ENCODE results near the gene MINDY4.

The MINDY4 gene

GRCh38 chr7:30920021-30920583, 148.9 kb downstream of the MINDY4 start:
- no peaks in the 10 kb centered on the region for H3K4me1 ChIP-seq (ENCODE audit: low read depth, poor library complexity, severe bottlenecking)
- no peaks in the 10 kb centered on the region for H4K20me1 ChIP-seq (ENCODE audit: insufficient read depth)
- no peak overlapping the region for H2AFZ ChIP-seq (ENCODE audit: low read depth)
- no peak overlapping the region for H3K4me3 ChIP-seq (IDR thresholded peaks at IDR 0.05; ENCODE audit: insufficient read depth, low read depth, low read length)
- H3K36me3 ChIP-seq (ENCODE audit: insufficient read depth) = no peaks in the 10 kb centered on the region
- H3K9ac ChIP-seq = no peak overlapping the region
- H3K79me2 ChIP-seq (ENCODE audit: insufficient read depth, low read depth) = no peaks in the 10 kb centered on the region
- H3K27me3 ChIP-seq (ENCODE audit: insufficient read depth, low read depth) = no peaks in the 10 kb centered on the region
- H3K4me2 ChIP-seq = no peak overlapping the region
- no peak overlapping the region for H3K27ac ChIP-seq
- no peak for TF ChIP-seq CTCF (conservative IDR thresholded peaks at IDR 0.05; ENCODE audit: low read depth, low read length)

GRCh38 chr7:30920584-30921539, 149.6 kb downstream of the MINDY4 start:
- no peak for TF ChIP-seq CTCF (conservative IDR thresholded peaks at IDR 0.05; ENCODE audit: low read depth, low read length)
- Histone ChIP-seq H3K27me3 (ENCODE audit: insufficient read depth, low read depth) (no peaks in the 10 kb centered on the region), H3K4me1 (ENCODE audit: low read depth, poor library complexity, severe bottlenecking) (no peaks in the 10 kb centered on the region), H3K36me3 (ENCODE audit: insufficient read depth) (no peaks in the 10 kb centered on the region), H4K20me1 (ENCODE audit: insufficient read depth) (no peaks in the 10 kb centered on the region), H3K27ac (no peak overlapping the region), H3K4me3 (IDR thresholded peaks at IDR 0.05; ENCODE audit: insufficient read depth, low read depth, low read length) (no peak overlapping the region), H3K9ac (no peak overlapping the region), H3K79me2 (ENCODE audit: insufficient read depth, low read depth) (no peaks in the 10 kb centered on the region), H2AFZ (ENCODE audit: low read depth) (no peak overlapping the region), H3K4me2 (no peak overlapping the region)

DNA sequence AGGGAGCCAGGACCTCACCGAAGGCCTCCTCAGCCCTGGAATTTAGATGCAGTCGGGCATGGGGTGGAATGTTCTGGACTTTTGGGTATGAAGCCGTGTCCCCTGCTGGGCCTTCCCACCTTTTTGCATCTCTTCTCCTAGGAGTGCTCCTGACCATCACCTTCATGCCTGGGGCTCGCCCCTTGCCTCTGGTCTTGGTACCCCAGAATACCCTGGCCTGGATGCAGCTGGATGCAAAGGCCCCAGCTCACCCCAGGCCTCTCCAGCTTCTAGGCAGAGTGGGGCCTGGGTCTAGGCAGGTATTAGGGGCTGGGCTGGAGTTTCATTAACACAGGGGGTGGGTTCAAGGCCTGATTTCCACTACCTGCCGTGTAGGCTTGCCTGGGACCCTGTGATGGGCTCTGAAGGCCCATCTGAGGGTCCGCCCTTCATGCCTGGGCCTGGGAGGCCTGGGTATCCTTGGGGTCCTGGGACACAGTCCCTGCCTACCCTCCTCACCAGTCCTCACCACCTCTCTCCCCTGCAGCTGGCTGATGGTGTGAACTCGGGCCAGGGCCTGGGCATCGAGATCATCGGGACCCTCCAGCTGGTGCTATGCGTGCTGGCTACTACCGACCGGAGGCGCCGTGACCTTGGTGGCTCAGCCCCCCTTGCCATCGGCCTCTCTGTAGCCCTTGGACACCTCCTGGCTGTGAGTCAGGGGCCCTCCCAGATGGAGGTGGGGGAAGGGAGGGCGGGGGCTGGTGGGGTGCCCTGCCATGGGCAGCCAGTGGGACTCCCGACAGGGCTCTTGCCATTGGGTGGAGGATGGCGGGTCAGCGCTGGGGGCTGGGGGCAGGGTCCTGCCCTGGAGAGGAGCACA, 150.6 kb downstream of the MINDY4 start:
- H4K20me1 ChIP-seq (ENCODE audit: insufficient read depth) = no peaks in the 10 kb centered on the region
- H3K9ac ChIP-seq = no peak overlapping the region
- H3K27ac ChIP-seq = no peak overlapping the region
- no peak overlapping the region for H2AFZ ChIP-seq (ENCODE audit: low read depth)
- H3K4me2 ChIP-seq = no peak overlapping the region
- no peaks in the 10 kb centered on the region for H3K27me3 ChIP-seq (ENCODE audit: insufficient read depth, low read depth)
- no peaks in the 10 kb centered on the region for H3K4me1 ChIP-seq (ENCODE audit: low read depth, poor library complexity, severe bottlenecking)
- TF ChIP-seq CTCF (conservative IDR thresholded peaks at IDR 0.05; ENCODE audit: low read depth, low read length) = no peak
- no peaks in the 10 kb centered on the region for H3K36me3 ChIP-seq (ENCODE audit: insufficient read depth)
- H3K79me2 ChIP-seq (ENCODE audit: insufficient read depth, low read depth) = no peaks in the 10 kb centered on the region
- H3K4me3 ChIP-seq (IDR thresholded peaks at IDR 0.05; ENCODE audit: insufficient read depth, low read depth, low read length) = no peak overlapping the region

- H3K27ac ChIP-seq = no peak overlapping the region
- H3K79me2 ChIP-seq (ENCODE audit: insufficient read depth, low read depth) = no peaks in the 10 kb centered on the region
- no peak overlapping the region for H3K9ac ChIP-seq
- no peaks in the 10 kb centered on the region for H4K20me1 ChIP-seq (ENCODE audit: insufficient read depth)
- no peak for TF ChIP-seq CTCF (conservative IDR thresholded peaks at IDR 0.05; ENCODE audit: low read depth, low read length)
- H3K36me3 ChIP-seq (ENCODE audit: insufficient read depth) = no peaks in the 10 kb centered on the region
- no peaks in the 10 kb centered on the region for H3K27me3 ChIP-seq (ENCODE audit: insufficient read depth, low read depth)
- no peak overlapping the region for H3K4me3 ChIP-seq (IDR thresholded peaks at IDR 0.05; ENCODE audit: insufficient read depth, low read depth, low read length)
- H3K4me1 ChIP-seq (ENCODE audit: low read depth, poor library complexity, severe bottlenecking) = no peaks in the 10 kb centered on the region
- no peak overlapping the region for H3K4me2 ChIP-seq
- no peak overlapping the region for H2AFZ ChIP-seq (ENCODE audit: low read depth)
These were observed 151.4 kb downstream of the MINDY4 start for GRCh38 chr7:30922596-30922995.

Measured in KMS-11 (cell line).